Measurements from ENCODE around the gene COL23A1.
"Not testable (repeated sequence)": the region's sequence is repeated elsewhere in the genome, so short reads cannot be mapped to it uniquely, and the experiment has no call there.

COL23A1 gene

DNA sequence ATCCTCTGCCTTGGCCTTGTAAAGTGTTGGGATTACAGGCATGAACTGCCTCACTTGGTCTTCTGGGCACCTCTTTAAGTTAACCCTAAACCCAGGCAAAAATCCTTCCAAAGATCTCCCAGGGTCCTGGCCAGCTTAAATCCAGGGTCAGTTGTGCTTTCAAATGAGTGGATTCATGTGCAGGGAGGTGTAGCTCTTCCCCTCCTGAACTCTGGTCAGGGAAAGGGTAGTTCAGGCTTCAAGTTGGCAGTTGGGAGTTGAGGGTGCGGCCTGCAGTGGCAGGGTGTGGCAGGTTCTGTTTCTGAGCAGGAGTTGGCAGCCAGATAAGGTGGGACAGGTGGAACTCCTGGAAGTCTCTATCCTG lies 382.3 kb downstream of the COL23A1 start:
- DNase-seq (ENCODE audit: low spot score) = no peak

DNA sequence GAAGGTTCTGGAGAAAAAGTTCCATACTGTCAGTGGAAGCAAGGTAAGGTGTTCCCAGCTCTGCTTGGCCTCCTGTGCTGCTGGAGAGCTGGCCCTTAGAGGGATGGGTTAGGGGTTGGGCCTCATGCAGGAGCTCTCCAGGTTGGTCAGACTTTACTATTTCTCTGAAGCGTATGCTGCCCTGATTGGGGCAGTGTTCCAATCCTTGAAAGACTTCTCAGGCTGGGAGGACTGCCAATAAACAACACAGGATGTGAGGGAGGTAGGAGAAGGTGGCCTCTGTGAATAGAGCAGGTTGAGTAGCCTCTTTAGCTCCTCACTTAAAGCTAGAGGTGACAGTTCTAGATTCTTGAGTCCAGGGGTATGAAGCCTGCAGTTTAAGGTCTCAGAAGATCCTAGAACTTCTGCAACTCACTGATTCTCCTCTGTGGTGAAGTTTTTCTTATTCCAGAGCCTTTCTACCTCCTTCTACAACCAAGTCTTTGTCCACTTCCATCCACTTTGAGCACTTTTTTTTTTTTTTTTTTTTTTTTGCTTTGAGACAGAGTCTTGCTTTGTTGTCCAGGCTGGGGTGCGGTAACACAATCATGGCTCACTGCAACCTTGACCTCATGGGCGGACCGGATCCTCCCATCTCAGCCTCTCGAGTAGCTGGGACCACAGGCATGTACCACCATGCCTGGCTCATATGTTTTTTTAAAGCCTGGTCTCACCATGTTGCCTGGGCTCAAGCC lies 382.8 kb downstream of the COL23A1 start:
- no peak for DNase-seq (ENCODE audit: low spot score)

DNA sequence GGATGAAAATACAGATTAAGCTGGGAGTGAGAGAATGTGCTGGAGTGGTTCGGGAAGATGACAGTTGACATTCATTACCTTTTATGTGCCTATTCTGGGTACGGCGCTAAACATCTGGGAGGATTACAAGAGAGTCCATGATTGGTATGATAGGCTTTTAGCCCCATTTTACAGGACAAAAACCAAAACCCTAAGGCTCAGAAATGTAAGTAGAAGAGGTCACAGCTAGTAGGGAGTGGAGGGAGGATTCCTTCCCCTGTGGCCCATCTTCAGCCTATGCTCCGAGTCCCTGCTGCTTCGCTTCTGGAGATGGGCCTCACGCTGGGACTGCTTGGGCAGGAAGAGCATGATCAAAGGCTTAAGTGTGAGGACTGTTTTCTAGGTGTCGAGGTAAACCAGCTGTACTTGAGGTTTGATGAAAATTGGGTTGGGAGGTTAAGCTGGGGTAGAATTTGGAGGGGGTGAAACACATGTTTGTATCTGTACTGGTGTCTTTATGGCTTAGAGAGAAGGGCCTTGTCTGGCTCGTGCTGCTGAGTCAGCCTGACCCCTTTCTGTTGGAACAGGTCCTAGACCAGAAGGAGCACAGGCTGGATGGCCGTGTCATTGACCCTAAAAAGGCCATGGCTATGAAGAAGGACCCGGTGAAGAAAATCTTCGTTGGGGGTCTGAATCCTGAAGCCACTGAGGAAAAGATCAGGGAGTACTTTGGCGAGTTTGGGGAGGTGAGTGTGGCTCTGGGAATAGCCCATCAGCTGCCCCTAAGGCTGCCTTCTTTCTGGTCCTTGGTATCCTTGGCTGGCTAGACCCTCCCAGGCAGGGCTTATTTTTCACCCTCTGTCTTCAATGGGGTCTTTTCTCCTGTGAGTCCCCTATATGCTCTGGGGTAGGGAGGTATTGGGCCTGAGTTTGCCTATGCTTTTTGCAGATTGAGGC lies 383.8 kb downstream of the COL23A1 start:
- DNase-seq (ENCODE audit: low spot score) = no peak

DNA sequence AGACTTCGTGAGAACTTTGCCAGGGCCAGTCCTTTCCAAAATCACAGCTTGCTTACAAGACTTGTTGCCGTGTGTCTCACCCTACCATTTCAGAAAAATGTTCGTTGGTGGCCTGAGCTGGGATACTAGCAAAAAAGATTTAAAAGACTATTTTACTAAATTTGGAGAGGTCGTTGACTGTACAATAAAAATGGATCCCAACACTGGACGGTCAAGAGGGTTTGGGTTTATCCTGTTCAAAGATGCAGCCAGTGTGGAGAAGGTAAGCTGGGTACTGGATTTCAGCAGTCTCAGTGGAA lies 384.5 kb downstream of the COL23A1 start:
- DNase-seq (ENCODE audit: low spot score) = no peak

DNA sequence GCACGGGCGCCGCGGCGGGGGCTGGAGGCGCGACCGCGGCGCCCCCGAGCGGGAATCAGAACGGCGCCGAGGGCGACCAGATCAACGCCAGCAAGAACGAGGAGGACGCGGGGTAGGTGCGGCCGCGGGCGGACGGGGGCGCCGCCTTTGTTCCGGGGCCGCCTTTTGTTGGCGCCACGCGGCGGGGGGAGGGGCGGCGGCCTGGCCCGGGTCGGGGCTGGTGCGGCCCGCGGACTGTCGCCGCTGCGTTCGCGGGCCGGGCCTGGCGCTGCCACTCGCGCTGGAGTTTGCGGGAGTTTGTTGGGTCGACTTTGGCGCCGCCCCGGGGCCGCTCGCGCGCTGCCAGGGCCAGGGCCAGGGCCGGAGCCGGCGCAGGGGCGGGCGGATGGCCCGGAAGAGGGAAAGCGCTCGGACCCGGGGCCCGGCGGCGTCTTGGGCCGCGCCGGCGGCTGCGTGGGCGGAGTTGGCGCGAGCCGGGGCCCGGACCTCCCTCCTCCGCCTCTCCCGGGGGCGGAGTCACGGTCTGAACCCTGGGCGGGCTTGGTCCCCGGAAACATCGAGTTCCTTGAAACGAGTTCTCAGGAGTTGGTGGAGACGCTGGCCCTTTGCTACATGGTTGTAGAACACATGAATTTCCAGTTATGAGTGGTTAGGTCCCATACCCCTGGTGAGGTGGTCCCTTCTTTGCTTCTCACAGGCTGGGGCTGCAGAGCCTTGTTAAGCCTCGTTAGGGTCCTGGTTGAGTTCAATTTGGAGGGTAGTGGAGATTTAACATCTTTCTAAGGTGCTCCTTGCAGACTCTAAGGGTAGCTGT lies 385.1 kb downstream of the COL23A1 start:
- peak; percentile 95 for DNase-seq (ENCODE audit: low spot score)

DNA sequence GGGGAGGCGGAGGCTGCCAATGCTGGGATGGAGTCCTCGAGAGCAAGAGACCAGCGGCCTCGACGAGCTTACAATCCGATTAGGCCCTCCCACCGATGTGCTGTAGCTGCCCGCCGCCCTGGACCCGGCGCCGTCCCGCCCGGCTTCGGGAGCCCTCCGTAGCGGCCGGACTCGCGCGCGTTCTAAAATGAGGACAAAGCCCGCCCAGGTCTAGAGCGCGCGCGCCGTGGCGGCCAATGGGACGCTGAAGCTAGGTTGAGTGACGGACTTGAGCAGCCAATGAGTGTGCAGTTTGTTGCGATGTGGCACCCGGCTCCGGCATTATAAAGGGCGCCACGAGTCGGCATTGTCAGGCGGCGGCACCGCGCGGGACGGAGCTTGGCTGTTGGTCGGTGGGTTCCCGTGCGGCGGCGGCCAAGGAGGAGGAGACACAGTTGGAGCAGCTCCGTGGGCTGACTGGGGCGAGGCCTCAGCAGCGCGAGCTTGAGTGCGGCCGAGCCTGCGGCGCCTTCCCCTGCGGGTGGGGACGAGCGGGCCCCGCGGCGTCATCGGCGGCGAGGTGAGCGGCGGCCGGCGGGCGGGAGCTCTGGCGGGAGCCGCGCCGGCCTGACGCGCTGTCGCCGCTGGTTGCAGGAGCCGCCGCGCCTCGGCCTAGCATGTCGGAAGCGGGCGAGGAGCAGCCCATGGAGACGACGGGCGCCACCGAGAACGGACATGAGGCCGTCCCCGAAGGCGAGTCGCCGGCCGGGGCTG lies 385.8 kb downstream of the COL23A1 start, which contains the start of gene HNRNPAB:
HNRNPAB (plus strand) TSS at position 352 of the 753 bp plus-strand sequence; CDS start at position 657, 305 bp downstream.
- peak; percentile 100 for DNase-seq (ENCODE audit: low spot score)

DNA sequence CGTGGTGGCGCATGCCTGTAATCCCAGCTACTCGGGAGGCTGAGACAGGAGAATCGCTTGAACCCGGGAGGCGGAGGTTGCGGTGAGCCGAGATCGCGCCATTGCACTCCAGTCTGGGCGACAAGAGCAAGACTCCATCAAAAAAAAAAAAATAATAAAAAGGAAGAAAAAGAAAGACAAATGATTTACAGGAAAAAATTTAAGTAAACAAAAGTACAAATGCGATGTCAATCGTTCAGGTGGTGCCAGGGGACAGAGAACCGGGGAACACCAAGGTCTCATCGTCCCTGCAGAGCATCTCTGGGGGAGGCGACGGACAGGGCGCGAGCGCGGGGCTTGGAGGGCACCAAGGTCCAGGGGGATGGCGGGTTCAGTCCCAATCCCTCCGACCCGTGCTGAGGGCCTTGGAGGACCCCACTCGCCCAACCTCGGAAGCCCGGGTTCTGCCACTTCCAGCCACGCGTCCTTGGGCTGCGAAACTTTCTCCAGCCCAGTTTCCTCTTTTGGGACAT lies 386.5 kb downstream of the COL23A1 start:
- DNase-seq (ENCODE audit: low spot score) = no peak

DNA sequence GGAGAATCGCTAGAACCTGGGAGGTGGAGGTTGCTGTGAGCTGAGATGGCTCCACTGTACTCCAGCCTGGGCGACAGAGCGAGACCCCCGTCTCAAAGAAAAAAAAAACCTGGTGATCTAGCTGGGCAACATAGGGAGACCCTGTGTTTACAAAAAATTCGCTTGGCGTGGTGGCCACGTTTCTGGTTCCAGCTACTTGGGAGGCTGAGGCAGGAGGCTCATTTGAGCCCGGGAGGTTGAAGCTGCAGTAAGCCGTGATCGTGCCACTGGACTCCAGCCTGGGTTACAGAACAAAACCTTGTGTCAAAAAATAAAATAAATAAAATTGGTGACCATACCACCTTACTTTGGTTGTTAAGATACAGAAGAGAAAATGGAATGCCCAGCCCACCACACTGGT lies 387.7 kb downstream of the COL23A1 start:
- DNase-seq (ENCODE audit: low spot score) = no peak

DNA sequence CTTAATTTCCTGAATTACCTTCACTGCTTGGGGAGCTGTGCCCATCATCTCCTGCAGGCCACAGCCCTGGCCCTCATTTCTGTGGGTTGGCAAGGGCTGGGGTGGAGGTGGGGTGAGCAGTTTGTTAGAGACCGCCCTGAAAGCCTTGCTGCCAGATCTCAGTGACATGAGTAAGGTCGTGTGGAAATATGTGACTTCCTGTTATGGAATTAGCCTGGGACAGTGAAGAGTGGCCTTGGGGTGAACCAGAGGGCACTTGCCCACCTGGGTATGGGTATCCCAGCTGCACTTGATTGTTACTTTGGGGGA lies 388.3 kb downstream of the COL23A1 start:
- DNase-seq (ENCODE audit: low spot score) = no peak

DNA sequence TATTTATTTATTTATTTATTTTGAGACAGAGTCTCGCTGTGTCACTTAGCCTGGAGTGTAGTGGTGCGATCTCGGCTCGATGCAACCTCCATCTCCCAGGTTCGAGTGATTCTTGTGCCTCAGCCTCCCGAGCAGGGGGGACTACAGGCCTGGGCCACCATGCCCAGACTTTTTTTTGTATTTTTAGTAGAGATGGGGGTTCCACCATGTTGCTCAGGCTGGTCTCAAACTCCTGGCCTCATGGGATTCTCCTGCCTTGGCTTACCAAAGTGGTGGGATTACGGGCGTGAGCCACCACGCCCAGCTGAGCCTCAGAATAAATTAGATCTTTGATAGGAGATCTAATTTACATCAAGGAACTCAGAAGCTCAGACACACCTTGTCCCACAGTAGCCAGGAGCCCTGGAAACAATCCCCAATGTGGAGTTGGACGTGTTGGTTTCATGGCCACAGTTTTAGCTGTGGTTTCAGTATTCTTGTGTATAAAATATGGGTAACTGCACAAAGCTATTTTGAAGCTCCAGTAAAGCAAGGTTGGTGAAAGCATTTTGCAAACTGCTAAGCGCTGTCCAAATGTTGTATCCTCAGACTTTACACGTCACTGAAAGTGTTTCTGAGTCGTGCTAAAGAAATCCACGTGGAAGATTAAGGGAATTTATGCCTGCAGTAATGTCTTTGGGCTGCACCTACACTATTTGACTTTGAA lies 388.8 kb downstream of the COL23A1 start:
- no peak for DNase-seq (ENCODE audit: low spot score)

DNA sequence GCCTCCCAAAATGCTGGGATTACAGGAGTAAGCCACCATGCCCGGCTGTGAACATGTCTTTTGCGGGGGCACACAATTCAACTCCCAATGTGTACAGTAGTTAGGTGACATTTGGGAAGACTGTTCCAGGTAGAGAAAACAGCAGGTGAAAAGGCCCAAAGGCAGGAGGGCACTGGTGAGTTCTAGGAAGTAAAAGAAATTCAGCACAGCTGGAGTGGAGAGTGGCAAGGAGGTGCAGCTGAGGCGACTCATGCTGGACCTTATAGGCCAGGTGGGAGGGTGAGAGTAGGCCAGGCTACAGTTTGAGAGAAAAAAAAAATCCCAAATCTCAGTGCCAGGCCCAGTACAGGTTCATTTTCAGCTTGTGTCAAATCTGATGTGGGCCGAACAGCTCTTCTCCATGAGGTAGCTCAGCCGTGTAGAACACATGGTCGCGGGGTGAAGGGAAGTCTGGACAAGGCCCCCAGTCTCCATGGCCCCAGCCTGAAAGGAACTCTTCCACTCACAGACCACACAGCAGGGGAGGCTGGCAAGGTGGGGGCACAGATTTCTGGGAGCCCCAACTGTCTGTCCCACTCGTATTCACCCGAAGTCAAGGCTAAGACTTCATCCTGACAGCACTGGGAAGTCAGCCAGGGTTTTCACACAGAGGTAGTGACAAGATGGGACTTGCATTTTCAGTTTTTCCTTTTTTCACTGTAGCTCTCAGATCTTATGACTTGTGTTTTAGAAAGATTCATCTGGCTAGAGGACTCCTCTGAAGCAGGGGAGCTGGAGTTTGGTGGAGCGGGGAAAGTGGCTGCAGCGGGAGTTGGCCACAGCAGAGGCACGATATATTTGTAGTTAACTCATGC lies 390.4 kb downstream of the COL23A1 start:
- no peak for DNase-seq (ENCODE audit: low spot score)

DNA sequence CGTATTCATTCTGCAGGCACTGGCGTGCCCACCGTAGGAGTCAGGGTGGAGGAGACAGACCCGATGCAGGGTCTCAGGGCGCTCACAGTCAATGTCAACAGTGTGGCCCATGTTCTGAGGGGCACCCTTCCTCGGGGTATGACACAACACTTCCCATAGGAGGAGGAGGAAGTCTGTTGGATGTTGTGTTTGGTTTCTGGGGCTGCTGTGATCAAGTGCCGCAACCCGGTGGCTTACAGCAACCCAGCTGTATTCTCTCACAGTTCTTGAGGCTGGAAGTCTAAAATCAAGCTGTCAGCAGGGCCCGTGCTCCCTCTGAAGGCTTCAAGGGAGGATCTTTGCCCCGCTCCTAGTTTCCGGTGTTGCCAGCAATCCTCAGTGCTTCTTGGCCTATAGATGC lies 391.5 kb downstream of the COL23A1 start:
- DNase-seq (ENCODE audit: low spot score) = no peak

DNA sequence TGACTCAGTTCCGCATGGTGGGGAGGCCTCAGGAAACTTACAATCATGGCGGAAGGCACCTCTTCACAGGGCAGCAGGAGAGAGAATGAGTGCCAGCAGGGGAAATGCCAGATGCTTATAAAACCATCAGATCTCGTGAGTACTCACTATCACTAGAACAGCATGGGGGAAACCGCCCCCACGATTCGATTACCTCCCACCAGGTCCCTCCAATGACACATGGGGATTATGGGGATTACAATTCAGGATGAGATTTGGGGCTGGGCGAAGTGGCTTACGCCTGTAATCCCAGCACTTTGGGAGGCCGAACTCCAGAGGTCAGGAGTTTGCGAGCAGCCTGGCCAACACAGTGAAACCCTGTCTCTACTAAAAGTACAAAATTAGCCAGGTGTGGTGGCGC lies 392.0 kb downstream of the COL23A1 start:
- not testable (repeated sequence) for DNase-seq (ENCODE audit: low spot score)

DNA sequence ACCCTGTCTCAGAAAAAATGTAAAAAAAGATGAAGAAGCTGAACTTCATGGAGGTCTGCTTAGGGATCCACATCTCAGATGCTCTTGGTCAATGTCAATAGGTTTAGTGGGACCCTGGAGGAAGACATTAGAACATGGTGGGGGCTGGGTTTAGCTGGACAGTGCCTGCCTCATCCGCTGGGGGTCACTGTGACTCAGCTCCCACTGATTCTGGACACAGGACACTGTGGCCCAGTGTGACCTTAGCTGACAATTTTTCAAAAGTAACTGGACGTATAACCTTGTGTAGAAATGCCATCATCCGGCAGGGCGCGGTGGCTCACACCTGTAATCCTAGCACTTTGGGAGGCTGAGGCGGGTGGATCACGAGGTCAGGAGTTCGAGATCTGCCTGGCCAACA lies 393.2 kb downstream of the COL23A1 start:
- no peak for DNase-seq (ENCODE audit: low spot score)

DNA sequence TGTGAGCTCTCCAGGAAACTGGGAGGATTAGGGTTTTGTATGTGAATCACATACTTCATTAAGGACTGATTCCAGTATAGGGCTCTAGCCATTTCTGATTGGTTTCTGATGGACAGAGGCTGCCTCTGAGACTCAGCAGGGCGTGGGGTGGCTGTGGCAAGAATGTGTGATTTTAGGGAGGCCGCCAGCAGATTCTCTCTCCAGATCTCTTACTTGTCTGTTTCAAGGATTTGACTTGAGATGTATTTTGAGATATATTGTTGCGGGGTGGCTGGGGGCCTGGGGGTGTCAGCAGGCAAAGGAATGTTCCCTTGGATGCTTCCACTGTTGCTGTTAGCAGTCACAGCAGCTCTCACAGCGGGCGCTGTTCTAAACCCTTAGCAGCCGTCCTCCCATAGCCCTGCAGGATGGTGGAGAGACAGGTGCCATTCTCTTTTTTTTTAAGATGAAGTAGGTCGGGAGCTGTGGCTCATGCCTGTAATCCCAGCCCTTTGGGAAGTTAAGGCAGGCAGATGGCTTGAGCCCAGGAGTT lies 393.8 kb downstream of the COL23A1 start:
- no peak for DNase-seq (ENCODE audit: low spot score)

DNA sequence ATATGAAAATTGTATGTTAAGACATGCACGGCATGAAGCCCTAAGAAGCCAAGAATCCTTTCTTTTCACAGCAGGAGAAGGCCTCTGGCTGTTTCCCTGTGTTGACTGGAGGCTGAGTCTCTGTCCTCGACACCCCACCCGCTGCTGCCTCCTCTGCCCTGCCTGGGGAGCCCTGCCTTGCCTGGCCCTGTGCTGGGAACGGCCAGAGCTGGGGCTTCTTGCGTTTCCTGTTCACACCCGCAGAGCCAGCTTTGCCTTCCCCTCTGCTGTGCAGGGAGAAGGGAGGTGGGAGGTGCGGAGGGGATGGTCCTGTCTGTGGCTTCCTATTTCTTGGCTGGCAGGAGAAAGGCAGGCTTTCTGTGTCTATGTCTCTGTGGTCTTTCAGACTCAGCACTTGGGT lies 396.2 kb downstream of the COL23A1 start:
- DNase-seq (ENCODE audit: low spot score) = no peak

DNA sequence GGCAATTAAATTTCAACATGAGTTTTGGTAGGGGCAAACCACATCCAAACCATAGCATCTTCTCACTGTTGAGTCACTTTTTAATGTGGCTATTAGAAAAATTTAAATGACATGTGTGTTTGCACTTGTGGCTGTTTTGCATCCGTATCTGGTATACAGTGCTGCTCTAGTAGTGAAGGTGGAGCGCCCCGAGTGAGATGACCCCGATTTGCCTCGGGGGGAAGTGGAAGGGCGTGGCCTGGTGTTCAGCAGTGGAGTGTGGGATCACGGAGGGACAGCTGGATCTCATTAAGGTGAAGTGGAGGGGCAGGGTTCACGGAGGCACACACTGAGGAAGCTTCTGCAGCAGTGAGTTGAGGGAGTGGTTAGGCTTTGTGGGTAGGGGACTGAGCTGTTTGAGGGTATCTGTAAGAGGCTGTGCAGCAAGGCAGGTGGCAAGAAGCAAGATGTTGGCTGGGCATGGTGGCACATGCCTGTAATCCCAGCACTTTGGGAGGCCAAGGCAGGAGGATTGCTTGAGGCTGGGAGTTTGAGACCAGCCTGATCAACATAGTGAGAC lies 396.9 kb downstream of the COL23A1 start:
- no peak for DNase-seq (ENCODE audit: low spot score)

DNA sequence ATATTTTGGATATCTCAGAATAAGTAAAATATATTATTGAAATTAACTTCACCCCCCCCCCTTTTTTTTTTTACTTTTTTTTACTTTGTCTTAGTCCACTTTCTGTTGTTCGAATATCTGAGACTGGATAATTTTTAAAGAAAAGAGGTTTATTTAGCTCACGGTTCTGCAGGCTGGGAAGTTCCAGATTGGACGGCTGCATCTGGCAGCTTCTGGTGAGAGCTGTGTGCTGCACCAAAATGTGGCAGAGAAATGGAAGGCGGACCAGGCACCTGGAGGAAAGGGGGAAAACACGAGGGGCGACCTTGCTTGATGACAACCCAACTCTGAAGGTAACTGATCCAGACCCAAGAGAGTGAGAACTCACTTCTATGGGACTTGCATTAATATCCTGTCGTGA lies 397.4 kb downstream of the COL23A1 start:
- DNase-seq (ENCODE audit: low spot score) = no peak

DNA sequence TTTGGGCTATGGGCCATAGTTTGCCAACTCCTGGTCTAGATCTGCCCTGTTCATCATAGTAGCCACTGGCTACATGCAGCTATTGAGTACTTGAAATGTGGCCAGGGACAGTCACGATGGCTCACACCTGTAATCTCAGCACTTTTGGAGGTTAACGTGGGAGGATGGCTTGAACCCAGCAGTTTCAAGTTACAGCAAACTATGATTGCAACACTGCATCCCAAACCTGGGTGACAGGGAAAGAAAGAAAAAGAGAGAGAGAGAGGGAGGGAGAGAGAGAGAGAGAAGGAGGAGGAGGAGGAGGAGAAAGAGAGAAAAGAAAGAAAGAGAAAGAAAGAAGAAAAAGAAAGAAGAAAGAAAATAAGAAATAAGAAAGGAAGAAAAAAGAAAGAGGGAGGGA lies 397.9 kb downstream of the COL23A1 start:
- no peak for DNase-seq (ENCODE audit: low spot score)

DNA sequence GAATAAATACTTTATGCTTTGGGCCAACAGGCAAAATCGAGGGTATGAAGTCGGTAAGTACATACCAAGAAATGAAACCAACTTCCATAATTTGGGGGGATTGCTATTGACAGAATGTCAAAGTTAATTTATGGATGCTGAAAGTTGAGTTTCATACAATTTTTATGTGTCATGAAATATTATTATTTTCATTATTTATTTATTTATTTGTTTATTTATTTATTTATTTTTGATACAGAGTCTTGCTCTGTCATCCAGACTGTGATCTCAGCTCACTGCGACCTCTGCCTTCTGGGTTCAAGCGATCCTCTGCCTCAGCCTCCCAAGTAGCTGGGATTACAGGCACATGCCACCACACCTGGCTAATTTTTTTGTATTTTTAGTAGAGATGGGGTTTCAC lies 398.5 kb downstream of the COL23A1 start:
- DNase-seq (ENCODE audit: low spot score) = no peak
